ENCODE results near the gene SLC52A1. TPM values are rescaled to one million over a fixed set of nuclear protein-coding genes. Genes with fewer than 3 reads are reported as not detected.
"Not testable (repeated sequence)": the region's sequence is repeated elsewhere in the genome, so short reads cannot be mapped to it uniquely, and the experiment has no call there.

SLC52A1 gene
- total RNA-seq, 1 donor from 2014 or later: not detected

DNA sequence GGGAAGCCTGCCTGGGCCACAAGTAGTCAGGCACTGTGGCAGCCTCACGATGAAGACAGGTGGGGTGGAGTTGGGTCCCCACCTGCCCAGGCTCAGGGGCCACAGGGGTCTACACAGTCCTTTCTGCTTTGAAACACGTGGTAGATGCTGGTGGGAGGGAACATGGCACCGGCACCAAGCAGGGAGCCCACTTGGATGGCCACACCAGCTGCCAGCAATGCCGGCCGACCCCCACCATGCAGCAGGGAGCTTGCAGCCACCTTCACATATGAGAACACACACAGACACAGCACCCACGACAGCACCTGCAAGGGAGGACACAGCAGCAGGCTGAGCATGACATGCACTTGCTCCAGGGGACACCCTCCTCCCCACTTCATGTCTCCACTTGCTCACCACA lies 2.4 kb downstream of the SLC52A1 start:
- Histone ChIP-seq H4K20me1 (ENCODE audit: low read depth) (no peaks in the 10 kb centered on the region), H2AFZ (replicated peaks) (no peak overlapping the region), H3K4me1 (no peaks in the 10 kb centered on the region), H3K9ac (no peak overlapping the region), H3F3A (ENCODE audit: low read depth) (no peaks in the 10 kb centered on the region), H3K27ac (no peak overlapping the region), H3K9me3 (ENCODE audit: low read depth) (no peaks in the 10 kb centered on the region), H3K36me3 (no peaks in the 10 kb centered on the region), H3K4me3 (no peak overlapping the region), H3K27me3 (peaks cover 58% of the 10 kb centered on the region), H3K4me2 (no peak overlapping the region), H3K79me2 (ENCODE audit: low read depth) (no peaks in the 10 kb centered on the region)
- Mint-ChIP-seq H3K27me3 (ENCODE audit: insufficient read depth, low read depth) (peaks cover 31% of the 10 kb centered on the region), H3K36me3 (no peaks in the 10 kb centered on the region), H3K9me3 (no peaks in the 10 kb centered on the region), H3K27ac (no peak overlapping the region), H3K4me3 (no peak overlapping the region), H3K4me1 (peaks cover 3% of the 10 kb centered on the region)
- TF ChIP-seq EZH2phosphoT487 (IDR thresholded peaks at IDR 0.05): no peak
- TF ChIP-seq, protein P1, sequence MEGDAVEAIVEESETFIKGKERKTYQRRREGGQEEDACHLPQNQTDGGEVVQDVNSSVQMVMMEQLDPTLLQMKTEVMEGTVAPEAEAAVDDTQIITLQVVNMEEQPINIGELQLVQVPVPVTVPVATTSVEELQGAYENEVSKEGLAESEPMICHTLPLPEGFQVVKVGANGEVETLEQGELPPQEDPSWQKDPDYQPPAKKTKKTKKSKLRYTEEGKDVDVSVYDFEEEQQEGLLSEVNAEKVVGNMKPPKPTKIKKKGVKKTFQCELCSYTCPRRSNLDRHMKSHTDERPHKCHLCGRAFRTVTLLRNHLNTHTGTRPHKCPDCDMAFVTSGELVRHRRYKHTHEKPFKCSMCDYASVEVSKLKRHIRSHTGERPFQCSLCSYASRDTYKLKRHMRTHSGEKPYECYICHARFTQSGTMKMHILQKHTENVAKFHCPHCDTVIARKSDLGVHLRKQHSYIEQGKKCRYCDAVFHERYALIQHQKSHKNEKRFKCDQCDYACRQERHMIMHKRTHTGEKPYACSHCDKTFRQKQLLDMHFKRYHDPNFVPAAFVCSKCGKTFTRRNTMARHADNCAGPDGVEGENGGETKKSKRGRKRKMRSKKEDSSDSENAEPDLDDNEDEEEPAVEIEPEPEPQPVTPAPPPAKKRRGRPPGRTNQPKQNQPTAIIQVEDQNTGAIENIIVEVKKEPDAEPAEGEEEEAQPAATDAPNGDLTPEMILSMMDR (IDR thresholded peaks at IDR 0.05): no peak
- TF ChIP-seq EZH2 (IDR thresholded peaks at IDR 0.05): no peak
- DNase-seq (ENCODE audit: low spot score): no peak

DNA sequence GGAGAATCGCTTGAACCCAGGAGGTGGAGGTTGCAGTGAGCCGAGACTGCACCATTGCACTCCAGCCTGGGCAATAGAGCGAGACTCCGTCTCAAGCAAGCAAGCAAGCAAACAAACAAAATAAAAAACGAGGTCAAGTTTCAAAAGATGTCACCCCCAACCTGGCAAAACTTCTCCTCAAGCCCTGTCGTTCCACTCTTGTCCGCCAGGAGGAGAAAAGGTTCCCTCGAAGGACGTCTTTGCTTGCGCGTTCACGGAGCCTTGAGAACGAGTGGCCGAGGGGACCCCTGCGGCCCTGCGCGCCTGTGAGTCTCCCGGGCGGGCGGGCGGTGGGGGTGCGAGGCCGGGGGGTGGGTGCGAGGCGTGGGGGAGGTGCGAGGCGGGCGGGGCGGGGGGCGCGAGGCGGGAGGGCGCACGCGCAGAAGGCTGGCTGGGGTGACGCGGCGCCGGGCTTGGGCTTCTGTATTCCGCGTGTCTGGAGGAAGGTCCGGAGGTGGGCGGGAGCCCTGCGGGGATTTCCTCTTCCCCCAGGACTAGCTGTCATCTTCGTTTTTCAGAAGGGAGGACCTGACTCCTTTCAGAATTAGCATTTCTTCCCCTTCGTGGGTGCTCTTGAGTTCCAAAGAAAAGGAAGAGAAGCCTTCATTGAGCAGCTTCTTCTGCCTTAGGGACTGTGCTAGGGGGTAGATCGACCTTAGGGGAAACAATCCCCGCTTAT lies 3.7 kb downstream of the SLC52A1 start:
- TF ChIP-seq, protein P1 (IDR thresholded peaks at IDR 0.05): peak; percentile 67
- TF ChIP-seq EZH2phosphoT487 (IDR thresholded peaks at IDR 0.05): no peak
- no peak for TF ChIP-seq EZH2 (IDR thresholded peaks at IDR 0.05)
- no peaks in the 10 kb centered on the region for H3K79me2 ChIP-seq (ENCODE audit: low read depth)
- no peaks in the 10 kb centered on the region for H3K36me3 ChIP-seq
- H3K9me3 ChIP-seq (ENCODE audit: low read depth): no peaks in the 10 kb centered on the region
- H3K4me3 ChIP-seq: peak overlapping the region; percentile 44
- H3K4me1 ChIP-seq: no peaks in the 10 kb centered on the region
- Mint-ChIP-seq H3K27ac (no peak overlapping the region), H3K4me3 (peak overlapping the region; percentile 83), H3K4me1 (peaks cover 3% of the 10 kb centered on the region), H3K9me3 (no peaks in the 10 kb centered on the region), H3K27me3 (ENCODE audit: insufficient read depth, low read depth) (peaks cover 31% of the 10 kb centered on the region), H3K36me3 (no peaks in the 10 kb centered on the region)
- H4K20me1 ChIP-seq (ENCODE audit: low read depth): no peaks in the 10 kb centered on the region
- peak; percentile 90 for DNase-seq (ENCODE audit: low spot score)
- no peak overlapping the region for H3K9ac ChIP-seq
- no peak overlapping the region for H3K27ac ChIP-seq
- no peaks in the 10 kb centered on the region for H3F3A ChIP-seq (ENCODE audit: low read depth)
- peaks cover 58% of the 10 kb centered on the region for H3K27me3 ChIP-seq
- H3K4me2 ChIP-seq: peak overlapping the region; percentile 72
- peak overlapping the region; percentile 88 for H2AFZ ChIP-seq (replicated peaks)

DNA sequence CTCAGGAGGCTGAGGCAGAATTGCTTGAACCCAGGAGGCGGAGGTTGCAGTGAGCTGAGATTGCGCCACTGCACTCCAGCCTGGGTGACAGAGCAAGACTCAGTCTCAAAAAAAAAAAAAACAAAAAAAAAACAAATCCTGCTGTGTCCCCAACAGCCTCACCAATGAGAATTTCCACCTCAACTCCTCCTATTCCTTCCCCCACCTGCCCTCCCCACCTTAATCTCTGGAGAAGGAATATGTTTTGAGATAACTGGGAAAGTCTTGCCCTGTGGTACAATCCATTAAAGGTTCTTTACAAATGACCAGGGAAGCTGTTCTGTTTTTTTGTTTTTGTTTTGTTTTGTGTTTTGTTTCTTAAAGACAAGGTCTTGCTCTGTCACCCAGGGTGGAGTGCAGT lies 5.1 kb downstream of the SLC52A1 start:
- H3K9ac ChIP-seq; H3K36me3 ChIP-seq; H3F3A ChIP-seq (ENCODE audit: low read depth); H3K36me3 Mint-ChIP-seq; H3K79me2 ChIP-seq (ENCODE audit: low read depth); H3K27ac Mint-ChIP-seq; H3K4me2 ChIP-seq; H3K9me3 ChIP-seq (ENCODE audit: low read depth); H3K9me3 Mint-ChIP-seq; H4K20me1 ChIP-seq (ENCODE audit: low read depth); H3K27ac ChIP-seq; DNase-seq (ENCODE audit: low spot score); H3K4me1 ChIP-seq; H3K4me3 ChIP-seq; H2AFZ ChIP-seq (replicated peaks); H3K4me1 Mint-ChIP-seq; H3K4me3 Mint-ChIP-seq: not testable (repeated sequence)
- H3K27me3 ChIP-seq: peaks cover 54% of the 10 kb centered on the region
- peaks cover 29% of the 10 kb centered on the region for H3K27me3 Mint-ChIP-seq (ENCODE audit: insufficient read depth, low read depth)

DNA sequence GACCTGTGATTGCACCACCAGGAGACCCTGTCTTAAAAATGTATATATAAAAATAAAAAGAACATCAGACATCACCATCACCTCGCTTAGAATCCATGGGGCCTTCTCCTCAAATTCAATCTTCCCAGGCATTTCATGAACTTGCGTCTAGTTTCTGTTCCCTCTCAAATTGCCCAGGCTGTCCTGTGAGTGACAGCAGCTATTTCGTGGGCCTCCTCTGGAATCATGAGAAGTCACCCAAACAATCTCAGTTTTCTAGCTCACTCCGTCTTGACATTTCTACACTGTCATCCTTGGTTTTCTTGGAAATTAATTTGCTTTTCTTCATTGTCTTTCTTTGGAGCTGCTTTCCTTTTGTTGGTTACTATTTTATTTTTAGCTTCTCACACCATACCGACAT lies 7.3 kb downstream of the SLC52A1 start:
- no peaks in the 10 kb centered on the region for H3K9me3 ChIP-seq (ENCODE audit: low read depth)
- peaks cover 16% of the 10 kb centered on the region for H3K27me3 Mint-ChIP-seq (ENCODE audit: insufficient read depth, low read depth)
- no peak overlapping the region for H2AFZ ChIP-seq (replicated peaks)
- peaks cover 31% of the 10 kb centered on the region for H3K27me3 ChIP-seq
- H3K4me1 Mint-ChIP-seq: peaks cover 3% of the 10 kb centered on the region
- H3K27ac Mint-ChIP-seq: no peak overlapping the region
- no peaks in the 10 kb centered on the region for H3F3A ChIP-seq (ENCODE audit: low read depth)
- H3K27ac ChIP-seq: no peak overlapping the region
- H3K9me3 Mint-ChIP-seq: no peaks in the 10 kb centered on the region
- H3K4me3 ChIP-seq: no peak overlapping the region
- DNase-seq (ENCODE audit: low spot score): no peak
- no peaks in the 10 kb centered on the region for H3K36me3 ChIP-seq
- H3K4me2 ChIP-seq: no peak overlapping the region
- TF ChIP-seq, protein P1 (IDR thresholded peaks at IDR 0.05): no peak
- TF ChIP-seq EZH2phosphoT487 (IDR thresholded peaks at IDR 0.05) (no peak), EZH2 (IDR thresholded peaks at IDR 0.05) (no peak)
- H3K4me3 Mint-ChIP-seq: no peak overlapping the region
- no peaks in the 10 kb centered on the region for H4K20me1 ChIP-seq (ENCODE audit: low read depth)
- peaks cover 4% of the 10 kb centered on the region for H3K36me3 Mint-ChIP-seq
- no peak overlapping the region for H3K9ac ChIP-seq
- H3K79me2 ChIP-seq (ENCODE audit: low read depth): no peaks in the 10 kb centered on the region
- H3K4me1 ChIP-seq: no peaks in the 10 kb centered on the region

Data from neural progenitor cell (in vitro differentiated cells).